ENCODE results near the gene GCC1. TPM values are rescaled to one million over a fixed set of nuclear protein-coding genes. Genes with fewer than 3 reads are reported as not detected.
A peak's percentile ranks its signal among the peaks of the same experiment; 100 is the strongest.

GCC1 gene
- polyA plus RNA-seq, 3 donors, result 5.9 to 9.2 (median 6.4) TPM

- H3K27ac ChIP-seq (ENCODE audit: low read depth in 1 of 2, low read length in 2 of 2), result no peak overlapping the region
- intact Hi-C loops (cut with micrococcal nuclease), result no loop called here
- no peak overlapping the region for H3K9ac ChIP-seq (ENCODE audit: insufficient read depth, low read length, poor library complexity, severe bottlenecking)
- Mint-ChIP-seq H3K27ac (no peak overlapping the region), H3K4me3 (no peak overlapping the region), H3K4me1 (peaks cover 45% of the 10 kb centered on the region), H3K9me3 (peaks cover 0 to 2% (median 0%) of the 10 kb centered on the region in 7 donors), H3K27me3 (ENCODE audit: low read depth in 3 of 3) (peaks cover 0 to 2% (median 2%) of the 10 kb centered on the region in 3 donors), H3K36me3 (peaks cover 44 to 52% of the 10 kb centered on the region in 2 donors)
- no peaks in the 10 kb centered on the region for H3K27me3 ChIP-seq (ENCODE audit: control insufficient read depth in 2 of 2, insufficient read depth in 2 of 2, low read length in 2 of 2)
- peaks cover 56% of the 10 kb centered on the region for H4K20me1 ChIP-seq (ENCODE audit: insufficient read depth, low read length)
- H2AFZ ChIP-seq (ENCODE audit: insufficient read depth, low read depth, low read length, poor library complexity, severe bottlenecking), result no peak overlapping the region
- TF ChIP-seq, protein P1, sequence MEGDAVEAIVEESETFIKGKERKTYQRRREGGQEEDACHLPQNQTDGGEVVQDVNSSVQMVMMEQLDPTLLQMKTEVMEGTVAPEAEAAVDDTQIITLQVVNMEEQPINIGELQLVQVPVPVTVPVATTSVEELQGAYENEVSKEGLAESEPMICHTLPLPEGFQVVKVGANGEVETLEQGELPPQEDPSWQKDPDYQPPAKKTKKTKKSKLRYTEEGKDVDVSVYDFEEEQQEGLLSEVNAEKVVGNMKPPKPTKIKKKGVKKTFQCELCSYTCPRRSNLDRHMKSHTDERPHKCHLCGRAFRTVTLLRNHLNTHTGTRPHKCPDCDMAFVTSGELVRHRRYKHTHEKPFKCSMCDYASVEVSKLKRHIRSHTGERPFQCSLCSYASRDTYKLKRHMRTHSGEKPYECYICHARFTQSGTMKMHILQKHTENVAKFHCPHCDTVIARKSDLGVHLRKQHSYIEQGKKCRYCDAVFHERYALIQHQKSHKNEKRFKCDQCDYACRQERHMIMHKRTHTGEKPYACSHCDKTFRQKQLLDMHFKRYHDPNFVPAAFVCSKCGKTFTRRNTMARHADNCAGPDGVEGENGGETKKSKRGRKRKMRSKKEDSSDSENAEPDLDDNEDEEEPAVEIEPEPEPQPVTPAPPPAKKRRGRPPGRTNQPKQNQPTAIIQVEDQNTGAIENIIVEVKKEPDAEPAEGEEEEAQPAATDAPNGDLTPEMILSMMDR (IDR thresholded peaks at IDR 0.05), result no peak
- peaks cover 27 to 65% of the 10 kb centered on the region in 2 donors for H3K36me3 ChIP-seq (replicated peaks in 1 of 2; ENCODE audit: control insufficient read depth in 1 of 2, insufficient read depth in 2 of 2, low read length in 2 of 2)
- H3K4me1 ChIP-seq (ENCODE audit: control insufficient read depth in 1 of 2, insufficient read depth in 2 of 2, low read length in 2 of 2), result peaks cover 29 to 38% of the 10 kb centered on the region in 2 donors
- H3K4me3 ChIP-seq (replicated peaks in 1 of 3; ENCODE audit: low read depth in 2 of 3, low read length in 3 of 3), result no peak overlapping the region
- H3K79me2 ChIP-seq (ENCODE audit: insufficient read depth, low read length), result peaks cover 37% of the 10 kb centered on the region
- DNase-seq, result no peak
- no CpG with 5 or more reads among the region's 1 CpG for WGBS (ENCODE audit: insufficient coverage)
- no peak overlapping the region for H3K4me2 ChIP-seq (replicated peaks; ENCODE audit: extremely low read depth, low read length, poor library complexity, severe bottlenecking)
- no peaks in the 10 kb centered on the region for H3K9me3 ChIP-seq (replicated peaks in 1 of 2; ENCODE audit: control insufficient read depth in 1 of 2, insufficient read depth in 1 of 2, low read length in 2 of 2)
Measured at GRCh38 chr7:127581716-127582115, 3.7 kb downstream of the GCC1 start.

DNA sequence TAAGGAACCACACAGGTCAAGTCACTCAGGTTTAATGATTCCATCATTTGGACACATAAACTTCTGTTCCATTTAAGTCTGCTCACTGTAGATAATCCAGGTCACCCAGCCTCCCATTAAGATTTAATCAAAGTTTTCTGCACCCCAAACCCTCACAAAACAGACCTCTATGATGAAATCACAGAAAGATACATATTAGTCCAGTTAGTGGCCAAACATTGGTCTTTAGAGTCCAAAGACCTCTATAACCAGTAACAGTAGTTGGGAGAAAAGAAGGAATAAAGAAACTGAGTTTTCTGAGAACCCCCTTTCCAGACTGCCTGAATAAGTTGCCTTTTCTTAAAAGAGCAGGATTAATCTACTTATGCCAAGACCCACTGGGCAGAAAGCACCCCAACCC lies 4.8 kb downstream of the GCC1 start:
- no peak for DNase-seq
- Mint-ChIP-seq H3K4me3 (no peak overlapping the region), H3K27ac (peak overlapping the region in 1 of 7 donors; percentile 32), H3K4me1 (peaks cover 40% of the 10 kb centered on the region), H3K9me3 (no peaks in the 10 kb centered on the region), H3K36me3 (peaks cover 45 to 52% of the 10 kb centered on the region in 2 donors), H3K27me3 (ENCODE audit: low read depth in 3 of 3) (peaks cover 0 to 2% (median 2%) of the 10 kb centered on the region in 3 donors)
- Histone ChIP-seq H3K4me1 (ENCODE audit: control insufficient read depth in 1 of 2, insufficient read depth in 2 of 2, low read length in 2 of 2) (peaks cover 24 to 33% of the 10 kb centered on the region in 2 donors), H3K27ac (ENCODE audit: low read depth in 1 of 2, low read length in 2 of 2) (no peak overlapping the region), H3K9ac (ENCODE audit: insufficient read depth, low read length, poor library complexity, severe bottlenecking) (no peak overlapping the region), H3K4me3 (replicated peaks in 1 of 3; ENCODE audit: low read depth in 2 of 3, low read length in 3 of 3) (no peak overlapping the region), H3K27me3 (ENCODE audit: control insufficient read depth in 2 of 2, insufficient read depth in 2 of 2, low read length in 2 of 2) (no peaks in the 10 kb centered on the region), H2AFZ (ENCODE audit: insufficient read depth, low read depth, low read length, poor library complexity, severe bottlenecking) (no peak overlapping the region), H3K4me2 (replicated peaks; ENCODE audit: extremely low read depth, low read length, poor library complexity, severe bottlenecking) (no peak overlapping the region), H3K36me3 (replicated peaks in 1 of 2; ENCODE audit: control insufficient read depth in 1 of 2, insufficient read depth in 2 of 2, low read length in 2 of 2) (peaks cover 27 to 67% of the 10 kb centered on the region in 2 donors), H4K20me1 (ENCODE audit: insufficient read depth, low read length) (peaks cover 56% of the 10 kb centered on the region), H3K79me2 (ENCODE audit: insufficient read depth, low read length) (peaks cover 37% of the 10 kb centered on the region), H3K9me3 (replicated peaks in 1 of 2; ENCODE audit: control insufficient read depth in 1 of 2, insufficient read depth in 1 of 2, low read length in 2 of 2) (no peaks in the 10 kb centered on the region)
- intact Hi-C loops (cut with micrococcal nuclease), result no loop called here
- TF ChIP-seq, protein P1 (IDR thresholded peaks at IDR 0.05), result no peak

Data from CD14-positive monocyte (primary cell).